Activated B cell treated with CpG ODN at 0.5 μM for 24 hours (primary cell): ENCODE data around the gene RFX4. TPM values are rescaled to one million over a fixed set of nuclear protein-coding genes. Genes with fewer than 3 reads are reported as not detected.

Experiments
- ATAC-seq: fragments of 200-7000 bp; cut with Tn5 transposase; one replicate; pipeline ENCODE4 v1.10.0; 2021; ENCODE audit warnings: low read depth, mild to moderate bottlenecking, moderate library complexity
- CTCF ChIA-PET: fragments of 350-600 bp; sonication (Branson Sonifier 250); formaldehyde crosslinking; loops from one replicate; lab custom pipeline; 2021; ENCODE audit warnings: antibody characterized with exemption; lab: Charles Lee
- POLR2A ChIA-PET: fragments of 350-600 bp; sonication (Branson Sonifier 250); formaldehyde crosslinking; loops from one replicate; lab custom pipeline; 2021; ENCODE audit warnings: antibody characterized with exemption; lab: Charles Lee
- DNase-seq: peaks from one replicate; pipeline ENCODE4 v3.0.0; 2022
- H3K27ac Mint-ChIP-seq: one replicate; pipeline ENCODE4 v1.8.0; 2020; ENCODE audit warnings: mixed read lengths
- H3K27me3 Mint-ChIP-seq: one replicate; pipeline ENCODE4 v1.8.0; 2021; ENCODE audit warnings: mixed read lengths
- H3K36me3 Mint-ChIP-seq: one replicate; pipeline ENCODE4 v1.8.0; 2021; ENCODE audit warnings: low read depth, mixed read lengths
- H3K4me1 Mint-ChIP-seq: one replicate; pipeline ENCODE4 v1.8.0; 2021; ENCODE audit warnings: mixed read lengths
- H3K4me3 Mint-ChIP-seq: one replicate; pipeline ENCODE4 v1.8.0; 2020; ENCODE audit warnings: mild to moderate bottlenecking, mixed read lengths
- H3K9me3 Mint-ChIP-seq: one replicate; pipeline ENCODE4 v1.8.0; 2020; ENCODE audit warnings: mixed read lengths
- intact Hi-C: fragments of 100-400 bp; cut with micrococcal nuclease; formaldehyde crosslinking; loops from one replicate; pipeline ENCODE4 v1.15.1; 2024
- total RNA-seq: library from RNA; stranded (reverse); gene quantifications from 2 replicates; pipeline ENCODE4 v1.2.3, GENCODE V29; 2022
- TF ChIP-seq, protein P1 (sequence below): fragments of 200-600 bp; IDR thresholded peaks from one replicate; pipeline ENCODE4 v1.8.0; 2022; ENCODE audit warnings: antibody characterized with exemption, mild to moderate bottlenecking

Gene RFX4
- total RNA-seq, 1 donor from 2014 or later = not detected

DNA sequence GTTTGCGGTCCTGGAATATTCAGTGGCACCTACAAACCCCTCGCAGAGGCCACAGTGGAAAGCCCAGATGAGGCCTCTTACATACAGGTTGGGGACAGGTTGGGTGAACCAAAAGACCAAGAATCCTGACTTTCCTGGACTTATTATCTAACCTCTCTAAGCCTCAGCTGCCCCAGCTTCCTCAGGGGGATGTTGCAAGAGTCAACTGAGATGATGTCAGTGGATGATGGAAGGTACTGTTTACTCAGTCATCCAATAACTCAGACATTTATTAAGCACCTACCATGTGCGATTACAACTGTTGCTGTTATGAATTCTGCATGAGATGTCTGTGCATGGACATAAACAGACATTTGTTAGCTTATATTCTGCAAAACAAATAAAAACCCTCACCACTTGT, 72.8 kb downstream of the RFX4 start:
- TF ChIP-seq, protein P1, sequence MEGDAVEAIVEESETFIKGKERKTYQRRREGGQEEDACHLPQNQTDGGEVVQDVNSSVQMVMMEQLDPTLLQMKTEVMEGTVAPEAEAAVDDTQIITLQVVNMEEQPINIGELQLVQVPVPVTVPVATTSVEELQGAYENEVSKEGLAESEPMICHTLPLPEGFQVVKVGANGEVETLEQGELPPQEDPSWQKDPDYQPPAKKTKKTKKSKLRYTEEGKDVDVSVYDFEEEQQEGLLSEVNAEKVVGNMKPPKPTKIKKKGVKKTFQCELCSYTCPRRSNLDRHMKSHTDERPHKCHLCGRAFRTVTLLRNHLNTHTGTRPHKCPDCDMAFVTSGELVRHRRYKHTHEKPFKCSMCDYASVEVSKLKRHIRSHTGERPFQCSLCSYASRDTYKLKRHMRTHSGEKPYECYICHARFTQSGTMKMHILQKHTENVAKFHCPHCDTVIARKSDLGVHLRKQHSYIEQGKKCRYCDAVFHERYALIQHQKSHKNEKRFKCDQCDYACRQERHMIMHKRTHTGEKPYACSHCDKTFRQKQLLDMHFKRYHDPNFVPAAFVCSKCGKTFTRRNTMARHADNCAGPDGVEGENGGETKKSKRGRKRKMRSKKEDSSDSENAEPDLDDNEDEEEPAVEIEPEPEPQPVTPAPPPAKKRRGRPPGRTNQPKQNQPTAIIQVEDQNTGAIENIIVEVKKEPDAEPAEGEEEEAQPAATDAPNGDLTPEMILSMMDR = no peak
- H3K4me1 Mint-ChIP-seq = no peaks in the 10 kb centered on the region
- no peaks in the 10 kb centered on the region for H3K36me3 Mint-ChIP-seq
- no peak overlapping the region for H3K4me3 Mint-ChIP-seq
- ChIA-PET CTCF (no interaction called here), POLR2A (no interaction called here)
- H3K9me3 Mint-ChIP-seq = no peaks in the 10 kb centered on the region
- DNase-seq (no peak), ATAC-seq (no peak)
- intact Hi-C loops = no loop called here
- no peak overlapping the region for H3K27ac Mint-ChIP-seq
- peaks cover 17% of the 10 kb centered on the region for H3K27me3 Mint-ChIP-seq

DNA sequence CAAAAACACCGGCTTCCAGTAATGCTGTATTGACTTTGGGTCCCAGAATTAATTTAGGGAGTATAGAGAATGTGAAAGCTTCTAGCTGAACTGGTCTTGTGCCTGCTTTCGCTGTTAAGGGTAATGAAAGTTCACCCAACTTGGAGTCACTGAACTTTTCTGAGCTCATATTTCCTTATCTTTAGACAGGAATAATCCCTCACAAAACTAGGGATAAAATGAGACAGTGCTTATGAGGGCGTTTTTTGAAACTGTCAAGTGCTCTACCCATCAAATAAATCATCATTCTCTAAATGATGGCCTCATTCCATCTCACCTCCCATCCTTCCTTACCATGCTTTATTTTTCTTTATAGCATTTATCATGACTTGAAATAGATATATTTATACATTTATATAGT, 74.7 kb downstream of the RFX4 start:
- ChIA-PET CTCF (no interaction called here), POLR2A (no interaction called here)
- Mint-ChIP-seq H3K4me3 (no peak overlapping the region), H3K4me1 (no peaks in the 10 kb centered on the region), H3K27me3 (peaks cover 14% of the 10 kb centered on the region), H3K36me3 (no peaks in the 10 kb centered on the region), H3K27ac (no peak overlapping the region), H3K9me3 (peaks cover 10% of the 10 kb centered on the region)
- TF ChIP-seq, protein P1 = no peak
- ATAC-seq (no peak), DNase-seq (no peak)
- intact Hi-C loops = no loop called here

DNA sequence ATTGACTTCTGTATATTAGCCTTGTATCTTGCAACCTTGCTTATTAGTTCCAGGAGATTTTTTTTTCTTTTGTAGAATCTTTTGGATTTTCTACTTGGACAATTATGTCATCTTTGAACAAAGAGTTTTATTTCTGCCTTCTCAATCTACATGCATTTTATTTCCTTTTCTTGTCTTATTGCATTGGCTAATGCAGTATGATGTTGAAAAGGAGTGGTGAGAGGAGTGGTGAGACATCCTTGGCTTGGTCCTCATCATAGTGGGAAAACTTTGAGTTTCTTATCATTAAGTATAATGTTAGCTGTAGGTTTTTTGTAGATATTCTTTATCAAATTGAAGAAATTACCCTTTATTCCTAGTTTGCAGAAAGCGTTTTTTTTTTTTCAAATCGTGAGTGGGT, 80.6 kb downstream of the RFX4 start:
- TF ChIP-seq, protein P1 = no peak
- DNase-seq (no peak), ATAC-seq (no peak)
- Mint-ChIP-seq H3K27ac (no peak overlapping the region), H3K4me1 (no peaks in the 10 kb centered on the region), H3K36me3 (peaks cover 2% of the 10 kb centered on the region), H3K27me3 (peaks cover 17% of the 10 kb centered on the region), H3K4me3 (no peak overlapping the region), H3K9me3 (peaks cover 28% of the 10 kb centered on the region)
- ChIA-PET CTCF (no interaction called here), POLR2A (no interaction called here)
- intact Hi-C loops = no loop called here

DNA sequence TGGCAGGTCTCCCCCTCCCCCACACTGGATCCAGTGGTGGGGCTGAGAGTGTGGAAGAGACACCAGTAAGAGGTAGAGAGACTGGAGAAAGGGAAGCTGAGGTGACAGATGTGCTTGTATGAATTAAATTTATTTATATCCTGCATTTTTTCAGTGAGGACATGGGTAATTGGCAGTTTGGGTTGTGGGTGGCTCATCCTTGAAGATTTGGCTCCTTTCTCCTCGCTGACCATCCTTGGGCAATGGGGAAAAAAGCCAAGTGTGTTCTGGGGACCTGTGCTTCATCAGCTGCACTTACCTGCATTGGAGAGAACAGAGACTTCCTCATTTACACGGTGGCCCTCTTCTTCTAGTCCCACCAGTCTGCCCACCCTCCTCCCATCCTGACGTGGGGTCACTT, 86.4 kb downstream of the RFX4 start:
- Mint-ChIP-seq H3K4me1 (no peaks in the 10 kb centered on the region), H3K36me3 (no peaks in the 10 kb centered on the region), H3K9me3 (peaks cover 8% of the 10 kb centered on the region), H3K4me3 (no peak overlapping the region), H3K27me3 (peaks cover 52% of the 10 kb centered on the region), H3K27ac (no peak overlapping the region)
- ChIA-PET CTCF (no interaction called here), POLR2A (no interaction called here)
- no peak for DNase-seq
- TF ChIP-seq, protein P1 = no peak
- intact Hi-C loops = no loop called here
- ATAC-seq = no peak

DNA sequence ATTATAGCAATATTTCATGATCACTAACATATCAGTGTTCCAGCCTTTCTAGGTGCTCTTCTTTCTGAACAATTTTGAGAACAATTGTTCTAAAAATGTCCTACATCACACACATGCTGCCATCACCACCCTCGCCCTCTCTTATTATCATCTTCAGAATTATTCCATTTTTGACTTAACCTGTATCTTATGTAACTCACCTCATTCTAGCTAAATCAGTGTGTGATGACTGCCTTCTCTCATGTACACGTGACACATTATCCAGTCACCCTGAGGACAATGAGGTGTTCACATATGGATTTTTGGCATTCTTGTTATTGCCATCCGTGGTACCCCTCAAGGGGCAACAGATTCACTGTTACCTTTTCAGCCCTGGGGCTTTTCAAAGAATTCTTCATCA, 87.3 kb downstream of the RFX4 start:
- no peaks in the 10 kb centered on the region for H3K36me3 Mint-ChIP-seq
- ATAC-seq = no peak
- peaks cover 58% of the 10 kb centered on the region for H3K27me3 Mint-ChIP-seq
- no peak overlapping the region for H3K27ac Mint-ChIP-seq
- CTCF ChIA-PET = no interaction called here
- intact Hi-C loops = no loop called here
- no peak for DNase-seq
- H3K4me3 Mint-ChIP-seq = no peak overlapping the region
- H3K9me3 Mint-ChIP-seq = no peaks in the 10 kb centered on the region
- H3K4me1 Mint-ChIP-seq = no peaks in the 10 kb centered on the region
- TF ChIP-seq, protein P1 = no peak
- POLR2A ChIA-PET = interaction anchor here (0.6 kb wide), 1 partner anchor 13 kb away, joined by 8 read pairs; no protein-coding TSS in a partner anchor
